Mucosa of stomach (tissue), 1 donor: ENCODE data around the gene EXOC2.

Experiments used
- H3K27me3 ChIP-seq: one replicate; pipeline ENCODE4 v1.7.0; 2013; ENCODE audit warnings: mild to moderate bottlenecking, low read length; ENCODE audit not compliant: control insufficient read depth, insufficient read depth
- H3K36me3 ChIP-seq: one replicate; pipeline ENCODE4 v1.7.0; 2013; ENCODE audit warnings: low read length; ENCODE audit not compliant: control insufficient read depth, insufficient read depth
- H3K4me1 ChIP-seq: one replicate; pipeline ENCODE4 v1.7.0; 2013; ENCODE audit warnings: mild to moderate bottlenecking, low read length; ENCODE audit not compliant: control insufficient read depth, insufficient read depth
- H3K4me3 ChIP-seq: one replicate; pipeline ENCODE4 v1.7.0; 2013; ENCODE audit warnings: low read length
- H3K9ac ChIP-seq: one replicate; pipeline ENCODE4 v1.7.0; 2013; ENCODE audit warnings: mild to moderate bottlenecking, low read length, moderate library complexity
- H3K9me3 ChIP-seq: one replicate; pipeline ENCODE4 v1.7.0; 2013; ENCODE audit warnings: mild to moderate bottlenecking, low read length, moderate library complexity; ENCODE audit not compliant: control insufficient read depth
- donor health status: Pancreatic carcinoma.

EXOC2 gene

GRCh38 chr6:518218-518617 lies 174.7 kb downstream of the EXOC2 start:
- no peaks in the 10 kb centered on the region for H3K27me3 ChIP-seq
- peaks cover 9% of the 10 kb centered on the region for H3K36me3 ChIP-seq
- no peaks in the 10 kb centered on the region for H3K9me3 ChIP-seq
- H3K9ac ChIP-seq: no peak overlapping the region
- H3K4me3 ChIP-seq: no peak overlapping the region
- H3K4me1 ChIP-seq: no peaks in the 10 kb centered on the region

DNA sequence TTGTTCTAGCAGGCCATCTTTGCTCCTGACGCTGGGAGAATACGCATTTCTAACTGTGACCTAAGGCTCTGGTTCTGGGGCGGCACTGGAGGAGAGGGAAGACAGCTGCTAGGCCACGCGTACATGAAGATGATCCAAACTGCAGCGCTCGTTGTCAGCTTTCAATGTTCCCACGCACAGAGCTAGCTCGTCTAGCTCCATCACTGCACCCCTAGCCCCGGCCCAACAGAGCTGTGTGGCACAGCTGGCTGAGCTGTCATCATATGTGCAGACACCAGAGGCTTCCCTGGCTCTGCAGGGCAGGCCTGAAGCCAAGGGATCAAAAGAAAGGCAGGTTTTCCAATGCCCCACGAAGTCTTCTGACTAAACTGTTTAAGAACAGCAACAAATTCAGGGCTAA lies 176.7 kb downstream of the EXOC2 start:
- Histone ChIP-seq H3K27me3 (no peaks in the 10 kb centered on the region), H3K4me3 (no peak overlapping the region), H3K36me3 (no peaks in the 10 kb centered on the region), H3K9me3 (no peaks in the 10 kb centered on the region), H3K4me1 (no peaks in the 10 kb centered on the region), H3K9ac (no peak overlapping the region)

GRCh38 chr6:515267-515666 lies 177.7 kb downstream of the EXOC2 start:
- Histone ChIP-seq H3K27me3 (no peaks in the 10 kb centered on the region), H3K4me1 (no peaks in the 10 kb centered on the region), H3K36me3 (no peaks in the 10 kb centered on the region), H3K9me3 (no peaks in the 10 kb centered on the region), H3K4me3 (no peak overlapping the region), H3K9ac (no peak overlapping the region)

- Histone ChIP-seq H3K27me3 (no peaks in the 10 kb centered on the region), H3K36me3 (no peaks in the 10 kb centered on the region), H3K9ac (no peak overlapping the region), H3K4me1 (no peaks in the 10 kb centered on the region), H3K9me3 (no peaks in the 10 kb centered on the region), H3K4me3 (no peak overlapping the region)
Observed at GRCh38 chr6:514396-514978, 178.5 kb downstream of the EXOC2 start.

DNA sequence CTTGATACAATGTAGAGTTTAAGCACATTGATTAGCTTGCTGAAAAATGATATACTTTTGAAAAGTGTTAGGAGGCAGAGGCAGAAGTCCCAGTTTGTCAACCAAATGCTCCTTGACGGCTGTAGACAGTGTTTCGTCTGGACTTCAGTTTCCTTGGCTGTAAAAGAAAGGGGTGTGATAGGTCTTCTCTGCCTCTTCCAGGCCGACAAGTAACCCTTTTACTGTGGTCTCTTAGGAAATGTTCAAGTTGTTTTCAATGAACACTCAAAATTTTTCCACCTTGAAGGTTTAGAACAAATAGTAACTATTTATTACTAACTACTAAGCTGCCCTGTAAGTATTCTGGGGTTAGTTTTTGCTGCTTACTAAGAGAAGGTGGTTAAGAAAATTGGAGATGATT lies 179.0 kb downstream of the EXOC2 start:
- Histone ChIP-seq H3K4me1 (no peaks in the 10 kb centered on the region), H3K27me3 (no peaks in the 10 kb centered on the region), H3K9me3 (no peaks in the 10 kb centered on the region), H3K36me3 (no peaks in the 10 kb centered on the region), H3K4me3 (no peak overlapping the region), H3K9ac (no peak overlapping the region)

- Histone ChIP-seq H3K9ac (no peak overlapping the region), H3K4me3 (no peak overlapping the region), H3K36me3 (no peaks in the 10 kb centered on the region), H3K4me1 (no peaks in the 10 kb centered on the region), H3K27me3 (no peaks in the 10 kb centered on the region), H3K9me3 (no peaks in the 10 kb centered on the region)
Observed at GRCh38 chr6:513058-513457, 179.9 kb downstream of the EXOC2 start.

DNA sequence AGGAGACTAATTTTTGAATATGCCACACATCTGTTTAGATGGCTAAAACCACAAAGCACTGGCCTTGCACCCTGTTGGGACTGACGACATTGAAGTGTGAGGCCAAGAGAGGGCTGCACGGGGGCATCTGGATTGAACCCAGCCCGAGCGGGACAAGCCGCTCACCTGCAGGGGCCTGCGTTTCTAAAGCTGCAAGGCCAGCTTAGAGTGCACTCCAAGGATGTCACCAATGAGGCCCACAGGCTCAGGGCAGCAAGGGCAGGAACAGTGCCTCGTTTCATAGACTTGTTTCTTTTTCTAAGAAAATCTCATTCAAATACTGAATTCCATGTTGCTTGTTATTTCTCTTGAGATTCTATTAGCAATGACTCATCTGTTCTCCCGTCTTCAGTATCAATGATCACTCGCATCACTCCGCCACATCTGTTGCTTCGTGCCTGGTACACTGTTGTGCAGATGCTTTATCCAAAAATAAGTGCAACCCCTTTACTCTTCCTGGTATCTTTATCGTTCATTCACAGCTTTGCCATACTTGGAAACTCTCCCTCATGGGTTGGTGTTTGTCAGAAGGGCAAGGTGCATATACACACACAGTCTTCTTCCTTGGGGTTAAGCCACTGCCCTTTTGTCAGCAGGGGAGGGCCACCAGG lies 181.3 kb downstream of the EXOC2 start:
- Histone ChIP-seq H3K9me3 (no peaks in the 10 kb centered on the region), H3K27me3 (no peaks in the 10 kb centered on the region), H3K4me1 (no peaks in the 10 kb centered on the region), H3K9ac (no peak overlapping the region), H3K36me3 (no peaks in the 10 kb centered on the region), H3K4me3 (no peak overlapping the region)

- H3K27me3 ChIP-seq: no peaks in the 10 kb centered on the region
- no peak overlapping the region for H3K4me3 ChIP-seq
- H3K4me1 ChIP-seq: no peaks in the 10 kb centered on the region
- H3K36me3 ChIP-seq: no peaks in the 10 kb centered on the region
- H3K9me3 ChIP-seq: no peaks in the 10 kb centered on the region
- H3K9ac ChIP-seq: no peak overlapping the region
Observed at GRCh38 chr6:509676-510075, 183.3 kb downstream of the EXOC2 start.

DNA sequence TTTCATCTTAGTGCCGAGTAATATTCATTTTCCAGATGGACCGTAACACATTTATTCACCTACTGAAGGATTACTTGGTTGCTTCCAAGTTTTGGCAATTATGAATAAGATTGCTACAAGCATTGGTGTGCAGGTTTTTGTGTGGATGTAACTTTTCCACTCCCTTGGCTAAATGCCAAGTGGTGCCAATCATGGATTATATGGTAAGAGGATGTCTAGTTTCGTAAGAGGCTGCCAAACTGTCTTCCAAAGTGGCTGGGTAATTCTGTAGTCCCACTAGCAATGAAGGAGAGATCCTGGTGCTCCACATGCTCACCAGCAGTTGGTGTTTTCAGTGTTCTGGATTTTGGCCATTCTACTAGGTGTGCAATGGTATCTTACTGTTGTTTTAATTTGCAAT lies 184.3 kb downstream of the EXOC2 start:
- Histone ChIP-seq H3K27me3 (no peaks in the 10 kb centered on the region), H3K9ac (no peak overlapping the region), H3K9me3 (no peaks in the 10 kb centered on the region), H3K36me3 (no peaks in the 10 kb centered on the region), H3K4me1 (no peaks in the 10 kb centered on the region), H3K4me3 (no peak overlapping the region)

DNA sequence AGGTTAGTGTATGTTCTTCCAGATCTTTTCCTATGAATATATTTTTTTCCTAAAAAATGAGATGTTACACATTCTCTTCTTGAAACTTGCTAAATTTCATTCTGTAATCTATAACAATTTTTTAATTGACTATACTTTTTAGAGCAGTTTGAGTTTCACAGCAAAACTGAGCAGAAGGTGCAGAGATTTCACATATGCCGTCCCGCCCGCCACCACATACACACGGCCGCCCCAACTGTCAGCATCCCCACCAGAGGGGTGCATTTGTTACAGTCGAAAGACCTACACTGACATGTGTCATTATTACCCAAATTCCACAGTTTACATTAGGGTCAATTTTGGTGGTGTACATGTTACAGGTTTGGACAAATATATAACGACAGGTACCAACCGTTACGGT lies 184.9 kb downstream of the EXOC2 start:
- H3K4me3 ChIP-seq: no peak overlapping the region
- H3K9ac ChIP-seq: no peak overlapping the region
- no peaks in the 10 kb centered on the region for H3K27me3 ChIP-seq
- no peaks in the 10 kb centered on the region for H3K36me3 ChIP-seq
- no peaks in the 10 kb centered on the region for H3K4me1 ChIP-seq
- H3K9me3 ChIP-seq: no peaks in the 10 kb centered on the region

- H3K27me3 ChIP-seq: no peaks in the 10 kb centered on the region
- H3K9ac ChIP-seq: no peak overlapping the region
- H3K4me1 ChIP-seq: no peaks in the 10 kb centered on the region
- no peaks in the 10 kb centered on the region for H3K36me3 ChIP-seq
- H3K9me3 ChIP-seq: no peaks in the 10 kb centered on the region
- no peak overlapping the region for H3K4me3 ChIP-seq
Observed at GRCh38 chr6:506920-507622, 185.9 kb downstream of the EXOC2 start.

- Histone ChIP-seq H3K4me1 (no peaks in the 10 kb centered on the region), H3K9me3 (no peaks in the 10 kb centered on the region), H3K4me3 (no peak overlapping the region), H3K36me3 (no peaks in the 10 kb centered on the region), H3K27me3 (no peaks in the 10 kb centered on the region), H3K9ac (no peak overlapping the region)
Observed at GRCh38 chr6:506508-506907, 186.4 kb downstream of the EXOC2 start.
